Measurements from ENCODE around the gene TUBA3D.
"Not testable (repeated sequence)": the region's sequence is repeated elsewhere in the genome, so short reads cannot be mapped to it uniquely, and the experiment has no call there.

DNA sequence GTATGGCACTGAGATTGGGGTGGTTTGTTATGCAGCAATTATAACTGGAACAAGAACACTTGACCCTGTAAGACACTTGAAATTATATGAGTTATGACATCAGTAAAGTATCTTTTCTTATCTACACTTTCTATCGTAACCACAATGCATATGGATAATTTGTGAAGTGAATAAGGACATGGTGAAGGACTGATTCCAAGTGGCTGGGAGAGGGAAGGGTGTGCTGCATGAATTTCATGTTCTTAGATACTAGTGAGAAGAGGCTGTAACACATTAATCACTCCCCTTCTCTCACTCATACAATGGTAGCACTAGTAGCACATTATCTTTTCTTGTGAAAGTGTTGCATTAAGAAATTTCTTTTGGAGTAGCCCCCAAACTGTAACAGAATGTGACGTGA is 21.0 kb upstream of the TUBA3D start:
- not testable (repeated sequence) for TF ChIP-seq MAZ (IDR thresholded peaks at IDR 0.05; ENCODE audit: borderline replicate concordance, low read depth, low read length); MAZ (CRISPR knock-in tag; IDR thresholded peaks at IDR 0.05; ENCODE audit: low read depth); NFYB (CRISPR knock-in tag; IDR thresholded peaks at IDR 0.05); SMAD3 (CRISPR knock-in tag; IDR thresholded peaks at IDR 0.05); CHD4 (IDR thresholded peaks at IDR 0.05; ENCODE audit: borderline replicate concordance, low read length); SUZ12 (IDR thresholded peaks at IDR 0.05; ENCODE audit: low read depth, low read length); ZFP36 (IDR thresholded peaks at IDR 0.05; ENCODE audit: borderline replicate concordance, low read depth, low read length, partially characterized antibody)

All from HepG2 (cell line).